Ovary (tissue), 9 donors: ENCODE measurements around the gene PPDPF. TPM values are rescaled to one million over a fixed set of nuclear protein-coding genes. Genes with fewer than 3 reads are reported as not detected.
"Not testable (repeated sequence)": the region's sequence is repeated elsewhere in the genome, so short reads cannot be mapped to it uniquely, and the experiment has no call there.

Source experiments
- DNase-seq, 5 donors: peaks; one replicate each; pipeline ENCODE4 v3.0.0-alpha.2; 2019 to 2020
- H3K27ac ChIP-seq, 2 donors: fragments of 200-600 bp; one replicate each; pipeline versions ENCODE4 v1.5.1 to v1.8.0; 2019 to 2022
- H3K27me3 ChIP-seq: fragments of 200-600 bp; one replicate; pipeline ENCODE4 v1.8.0; 2022
- H3K36me3 ChIP-seq: fragments of 200-600 bp; sonication (generic); one replicate; pipeline ENCODE4 v1.5.1; 2019
- H3K4me1 ChIP-seq: one replicate; pipeline ENCODE4 v1.8.1; 2013; ENCODE audit warnings: mild to moderate bottlenecking, moderate library complexity; ENCODE audit not compliant: insufficient read depth
- H3K4me3 ChIP-seq: fragments of 200-600 bp; sonication (generic); one replicate; pipeline ENCODE4 v1.5.1; 2017
- H3K9me3 ChIP-seq, 2 donors: fragments of 200-600 bp in 1 of 2; sonication (generic) in 1 of 2; one replicate each; pipeline versions ENCODE4 v1.5.1 to v1.8.1; 2013 to 2019; ENCODE audit warnings: mild to moderate bottlenecking in 1 of 2, moderate library complexity in 1 of 2
- CTCF ChIP-seq, 3 donors: fragments of 450-650 bp in 2 of 3; fragments of 200-600 bp in 1 of 3; IDR thresholded peaks; one replicate each; pipeline versions ENCODE4 v1.5.1 to v1.8.0; 2016 to 2022; ENCODE audit warnings: antibody characterized with exemption in 3 of 3, mild to moderate bottlenecking in 1 of 3
- EP300 ChIP-seq: sonication (generic); formaldehyde crosslinking; IDR thresholded peaks from one replicate; pipeline ENCODE4 v1.6.1; 2017; ENCODE audit warnings: antibody characterized with exemption
- POLR2A ChIP-seq: fragments of 450-650 bp; IDR thresholded peaks from one replicate; pipeline ENCODE4 v1.6.1; 2017; ENCODE audit warnings: antibody characterized with exemption, mild to moderate bottlenecking, moderate library complexity
- WGBS, 3 donors: extraction: QIAGEN DNeasy Blood & Tissue Kit in 1 of 3; methylation state at CpG; one replicate each; pipeline versions ENCODE4 v1.1.5 to v1.1.7; 2013 to 2017; 5-methylcytosine and 5-hydroxymethylcytosine counted together
- intact Hi-C, 4 donors: fragments of 100-400 bp; cut with DNase I; formaldehyde crosslinking; loops; one replicate each; pipeline versions ENCODE4 v1.11.0 to v1.15.1; 2022 to 2023
- polyA plus RNA-seq, 2 donors: library from polyadenylated mRNA; stranded (reverse); fragments of 200-250 nt in 1 of 2; fragments of 350-450 nt in 1 of 2; fragmentation: Illumina TruSeq in 1 of 2; extraction: RNeasy Lipid Tissue Mini Kit (QIAGEN cat#74804) in 1 of 2; gene quantifications; one replicate each; pipeline ENCODE4 v1.2.3, GENCODE V29; 2013 to 2014
- total RNA-seq, 7 donors: library from RNA; depleted of rRNA in 2 of 7; stranded (reverse); fragments of >200 nt in 2 of 7; fragmentation: NEBNext Ultra II Directional in 3 of 7; extraction: Animal tissue kit (Norgen Biotek cat#: 25700) in 3 of 7; gene quantifications; one replicate each; pipeline versions ENCODE4 v1.1.0 to v1.2.4, GENCODE V29; 2016 to 2023
- donor health status: DM: no; HTN: no; CAD: no; lungs with moderate emphysema.
- donor health status: DM: no; HTN: no; CAD: no.
- donor health status: Bipolar disorder and iron deficiency.
- donor health status: DM: yes; HTN: yes; CAD: no.
- donor health status: DM: no; HTN: no; CAD: no.
- donor health status: DM: yes; HTN: yes; CAD: no.

PPDPF gene
- total and polyA plus RNA-seq, 9 donors, result 4.9 to 315 (median 201) TPM

DNA sequence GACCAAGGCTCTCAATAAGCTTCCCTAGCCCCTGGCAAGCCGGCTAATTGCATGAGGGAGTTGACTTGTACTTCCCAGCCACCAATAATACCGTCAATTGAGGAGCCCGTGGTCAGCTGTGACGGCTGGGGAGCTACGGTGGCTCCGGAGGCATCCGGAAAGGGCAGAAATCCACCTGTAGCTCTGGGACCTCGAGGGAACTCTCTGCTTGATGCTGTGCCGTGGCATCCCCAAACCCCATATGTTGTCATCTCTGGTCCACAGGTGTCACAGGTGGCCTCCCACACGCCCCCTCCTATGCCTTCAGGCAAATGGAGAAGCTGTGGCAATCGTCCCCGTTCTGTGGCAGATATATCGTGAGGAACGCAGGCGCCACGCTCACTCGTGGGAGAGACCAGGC lies 42.6 kb upstream of the PPDPF start:
- no peaks in the 10 kb centered on the region for H3K36me3 ChIP-seq
- intact Hi-C loops, result no loop called here
- no peaks in the 10 kb centered on the region for H3K4me1 ChIP-seq
- no peak overlapping the region for H3K27ac ChIP-seq
- WGBS, 3 donors, result 43 to 48% (median 43%) methylated on average over 17 of the region's 17 CpGs
- DNase-seq, result no peak
- no peaks in the 10 kb centered on the region for H3K9me3 ChIP-seq
- H3K4me3 ChIP-seq, result no peak overlapping the region
- H3K27me3 ChIP-seq, result no peaks in the 10 kb centered on the region
- TF ChIP-seq CTCF (IDR thresholded peaks at IDR 0.05) (no peak), POLR2A (no peak), EP300 (no peak)

DNA sequence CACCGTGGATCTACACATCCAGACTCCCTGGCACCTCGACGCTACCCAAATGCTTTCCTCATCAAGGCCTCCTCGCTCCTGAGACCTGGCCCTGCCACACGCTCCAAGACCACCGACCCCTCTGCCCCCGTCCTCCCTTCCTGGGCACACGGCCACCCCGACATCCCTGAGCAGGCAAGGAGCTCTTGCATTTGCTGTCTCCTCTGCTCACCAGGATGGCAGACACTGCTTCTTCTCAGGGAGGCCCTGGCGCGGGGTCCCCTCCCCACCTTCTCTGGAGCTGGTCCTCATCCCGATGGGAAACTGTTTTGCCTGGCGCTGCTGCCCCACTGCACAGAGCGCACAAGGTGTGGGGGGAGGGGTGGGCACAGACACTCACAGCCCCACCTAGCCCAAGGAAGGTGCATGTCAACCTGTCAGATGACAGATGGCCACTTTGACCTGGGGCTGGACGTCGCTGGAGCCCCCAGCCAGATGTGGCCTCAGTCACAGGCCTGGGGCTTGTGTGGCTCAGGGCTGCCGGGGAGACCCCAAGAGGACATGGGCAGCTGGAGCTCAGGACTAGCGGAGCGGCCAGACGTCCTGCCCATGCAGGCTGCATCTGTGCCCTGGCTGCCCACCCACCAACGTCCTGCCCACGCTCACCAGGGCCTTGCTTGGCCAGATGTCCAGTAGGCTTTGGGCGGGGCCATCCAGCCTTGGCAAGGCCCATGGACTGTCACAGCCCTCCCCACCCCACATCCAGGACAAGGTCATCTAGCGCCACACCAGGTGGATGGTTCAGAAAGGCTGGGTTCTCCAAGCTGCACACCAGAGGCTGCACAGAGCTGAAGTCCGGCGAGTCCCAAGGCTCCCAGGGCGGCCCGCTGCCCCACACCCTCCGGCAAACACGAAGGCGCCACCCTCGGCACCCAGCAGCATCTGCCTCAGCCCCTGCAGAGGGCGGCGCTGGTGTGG lies 41.9 kb upstream of the PPDPF start:
- Histone ChIP-seq H3K27ac (no peak overlapping the region), H3K4me3 (no peak overlapping the region), H3K9me3 (no peaks in the 10 kb centered on the region), H3K4me1 (no peaks in the 10 kb centered on the region), H3K36me3 (no peaks in the 10 kb centered on the region), H3K27me3 (no peaks in the 10 kb centered on the region)
- TF ChIP-seq POLR2A (no peak), EP300 (no peak), CTCF (IDR thresholded peaks at IDR 0.05) (no peak)
- no peak for DNase-seq
- intact Hi-C loops, result no loop called here
- 76 to 82% (median 78%) methylated on average over 33 to 34 of the region's 34 CpGs for WGBS, 3 donors

DNA sequence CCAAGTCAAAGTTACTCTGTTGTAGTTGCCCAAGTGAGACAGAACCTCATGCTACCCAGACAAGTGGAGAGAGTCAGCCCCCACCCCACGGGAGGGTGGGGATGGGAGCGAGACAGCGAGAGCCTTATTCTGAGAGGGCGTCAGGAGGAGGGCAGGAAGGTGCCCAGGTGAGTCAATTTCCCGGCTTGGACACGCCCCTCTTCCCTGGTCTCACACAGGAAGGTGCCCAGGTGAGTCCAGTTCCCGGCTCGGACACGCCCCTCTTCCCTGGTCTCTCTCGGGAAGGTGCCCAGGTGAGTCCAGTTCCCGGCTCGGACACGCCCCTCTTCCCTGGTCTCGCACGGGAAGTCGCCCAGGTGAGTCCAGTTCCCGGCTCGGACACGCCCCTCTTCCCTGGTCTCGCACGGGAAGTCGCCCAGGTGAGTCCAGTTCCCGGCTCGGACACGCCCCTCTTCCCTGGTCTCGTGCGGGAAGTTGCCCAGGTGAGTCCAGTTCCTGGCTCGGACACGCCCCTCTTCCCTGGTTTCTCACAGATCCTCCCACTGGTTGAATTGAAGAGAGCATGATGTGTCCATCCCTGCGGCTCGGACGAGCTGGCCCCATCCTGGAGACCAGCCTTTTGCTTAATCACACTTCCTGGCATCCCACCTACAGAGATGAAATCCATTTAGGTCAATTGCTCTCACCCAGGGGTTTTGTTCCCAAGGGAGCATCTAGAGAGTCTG lies 40.7 kb upstream of the PPDPF start:
- H3K9me3 ChIP-seq, H3K27ac ChIP-seq, intact Hi-C loops, H3K4me3 ChIP-seq, DNase-seq, H3K4me1 ChIP-seq, H3K27me3 ChIP-seq, H3K36me3 ChIP-seq: not testable (repeated sequence)
- WGBS, 3 donors, result 55 to 63% (median 60%) methylated on average over 32 of the region's 32 CpGs

DNA sequence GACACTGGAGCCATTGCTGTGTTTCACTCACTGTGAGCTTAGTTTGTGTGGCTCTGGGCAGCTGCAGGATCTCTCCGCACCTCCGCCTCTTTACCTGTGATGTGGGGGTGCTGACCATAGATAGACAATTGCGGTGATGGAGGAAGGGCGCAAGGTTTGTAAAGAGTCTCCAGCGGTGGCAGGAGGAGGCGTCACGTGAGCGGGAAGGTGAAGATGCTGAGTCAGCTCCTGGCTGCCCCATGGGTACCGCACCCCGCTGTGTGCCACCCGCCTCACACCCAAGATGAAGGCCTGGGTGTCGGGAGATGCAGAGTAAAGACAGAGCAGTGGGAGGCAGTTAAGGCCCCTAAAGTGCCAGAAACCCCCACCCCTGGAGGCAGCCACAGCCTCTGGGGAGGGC lies 39.1 kb upstream of the PPDPF start:
- Histone ChIP-seq H3K4me1 (no peaks in the 10 kb centered on the region), H3K27ac (no peak overlapping the region), H3K4me3 (no peak overlapping the region), H3K36me3 (no peaks in the 10 kb centered on the region), H3K9me3 (peaks cover 0 to 3% of the 10 kb centered on the region in 2 donors), H3K27me3 (no peaks in the 10 kb centered on the region)
- no peak for TF ChIP-seq POLR2A
- TF ChIP-seq CTCF (IDR thresholded peaks at IDR 0.05), result no peak
- TF ChIP-seq EP300, result no peak
- intact Hi-C loops, result no loop called here
- WGBS, 3 donors, result 60 to 63% (median 60%) methylated on average over 12 of the region's 12 CpGs
- DNase-seq, result no peak
